SK-MEL-5 (cell line): Measurements from ENCODE around the gene NPR1. TPM values are rescaled to one million over a fixed set of nuclear protein-coding genes. Genes with fewer than 3 reads are reported as not detected.
"Not testable (repeated sequence)": the region's sequence is repeated elsewhere in the genome, so short reads cannot be mapped to it uniquely, and the experiment has no call there.

Experiments
- DNase-seq: peaks from one replicate; pipeline ENCODE4 v3.0.0-alpha.2; 2016; ENCODE audit warnings: low read depth, low spot score
- in situ Hi-C: cut with HindIII; loops from 2 replicates; pipeline ENCODE4 v1.10.0; 2016; ENCODE audit warnings: low sequenced_read_pairs, high pct_unique_total_duplicates, low pct_unique_long_range_greater_than_20kb
- total RNA-seq: library from RNA; depleted of rRNA; stranded (reverse); fragments of >200 nt; shearing (Covaris generic); gene quantifications from 2 replicates; pipeline ENCODE4 v1.2.3, GENCODE V29; 2014

NPR1 gene
- total RNA-seq, 1 experiment from 2014 or later = not detected

DNA sequence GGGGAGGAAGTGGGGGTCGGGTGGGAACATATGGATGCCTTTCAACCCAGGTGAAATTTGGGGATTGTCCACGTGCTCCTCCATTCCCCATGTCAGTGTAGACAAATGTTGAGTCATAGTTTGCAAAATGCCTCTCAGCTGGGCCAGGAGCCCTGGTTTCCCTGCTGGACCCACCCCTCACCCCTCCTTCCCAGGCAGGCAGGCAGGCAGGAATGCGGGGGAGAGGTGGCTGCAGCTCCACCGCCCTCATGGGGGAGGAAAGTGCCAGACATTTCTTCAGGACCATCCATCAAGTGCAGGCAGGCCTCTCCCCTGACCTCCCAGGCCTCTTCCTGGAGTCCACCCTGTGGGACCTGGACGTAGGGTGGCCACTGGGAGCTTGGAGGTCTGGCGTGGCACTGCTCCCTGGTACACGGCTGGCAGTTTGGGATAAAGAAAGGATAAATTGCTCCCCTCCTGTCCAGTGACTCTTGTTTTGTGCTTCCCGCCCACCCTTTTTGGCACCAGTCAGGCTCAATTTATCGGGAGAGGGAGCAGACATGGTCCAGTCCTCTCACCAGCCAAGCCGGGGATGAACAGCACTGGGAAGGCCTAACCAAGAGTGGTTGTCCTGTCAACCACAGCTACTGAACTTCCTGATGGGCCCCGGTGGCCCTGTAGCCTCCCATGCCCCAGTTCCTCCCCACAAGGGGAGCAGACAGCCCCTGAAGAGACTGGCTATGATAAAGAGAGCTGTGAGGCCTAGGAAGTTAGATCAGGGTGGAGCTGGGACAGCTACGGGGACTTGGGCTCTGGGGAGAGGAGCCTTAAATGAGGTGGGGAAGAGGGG is 18.9 kb downstream of the NPR1 start:
- in situ Hi-C loops = no loop called here
- DNase-seq = no peak

DNA sequence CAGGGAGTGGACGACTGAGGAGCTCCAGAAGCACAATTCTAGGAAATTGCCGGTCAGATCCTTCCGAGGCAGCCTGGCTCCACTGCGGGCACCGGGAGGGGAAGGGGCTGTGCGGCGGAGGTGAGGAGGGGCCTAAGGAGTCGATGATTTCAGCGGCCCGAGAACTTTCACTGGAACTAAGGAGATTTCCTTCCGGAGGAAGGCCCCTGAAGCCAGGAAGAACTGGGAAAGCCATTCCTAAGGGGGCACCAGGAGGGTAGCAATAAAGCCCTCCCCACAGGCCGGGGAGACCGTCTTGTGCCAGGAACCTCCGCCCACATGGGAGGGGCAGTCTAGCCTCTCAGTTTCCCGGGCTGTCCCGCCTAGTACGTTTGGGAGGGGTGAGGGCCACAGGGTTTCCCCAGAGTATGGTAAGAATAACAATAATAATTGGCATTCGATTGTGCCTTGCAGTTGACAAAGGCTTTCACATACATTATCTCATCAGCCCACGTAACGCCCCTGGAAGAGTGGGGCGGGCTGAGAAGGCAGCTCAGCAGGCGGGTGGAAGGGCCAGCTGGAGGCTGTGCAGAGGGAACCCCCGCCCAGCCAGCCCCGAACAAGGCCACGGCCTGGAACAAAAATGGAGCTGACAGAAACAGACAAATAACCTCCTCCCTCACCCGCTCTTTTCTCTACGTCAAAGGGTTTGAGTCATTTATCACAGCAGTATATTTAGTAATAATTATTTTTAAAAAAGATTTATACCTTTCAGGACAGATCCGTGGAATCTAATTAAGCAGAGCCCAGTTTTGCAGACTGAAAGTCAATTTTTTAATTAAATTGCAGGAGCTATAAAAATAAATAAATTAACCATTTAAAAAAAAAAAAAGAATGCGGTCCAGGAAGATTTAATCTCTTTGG is 19.8 kb downstream of the NPR1 start:
- no peak for DNase-seq
- in situ Hi-C loops = no loop called here

DNA sequence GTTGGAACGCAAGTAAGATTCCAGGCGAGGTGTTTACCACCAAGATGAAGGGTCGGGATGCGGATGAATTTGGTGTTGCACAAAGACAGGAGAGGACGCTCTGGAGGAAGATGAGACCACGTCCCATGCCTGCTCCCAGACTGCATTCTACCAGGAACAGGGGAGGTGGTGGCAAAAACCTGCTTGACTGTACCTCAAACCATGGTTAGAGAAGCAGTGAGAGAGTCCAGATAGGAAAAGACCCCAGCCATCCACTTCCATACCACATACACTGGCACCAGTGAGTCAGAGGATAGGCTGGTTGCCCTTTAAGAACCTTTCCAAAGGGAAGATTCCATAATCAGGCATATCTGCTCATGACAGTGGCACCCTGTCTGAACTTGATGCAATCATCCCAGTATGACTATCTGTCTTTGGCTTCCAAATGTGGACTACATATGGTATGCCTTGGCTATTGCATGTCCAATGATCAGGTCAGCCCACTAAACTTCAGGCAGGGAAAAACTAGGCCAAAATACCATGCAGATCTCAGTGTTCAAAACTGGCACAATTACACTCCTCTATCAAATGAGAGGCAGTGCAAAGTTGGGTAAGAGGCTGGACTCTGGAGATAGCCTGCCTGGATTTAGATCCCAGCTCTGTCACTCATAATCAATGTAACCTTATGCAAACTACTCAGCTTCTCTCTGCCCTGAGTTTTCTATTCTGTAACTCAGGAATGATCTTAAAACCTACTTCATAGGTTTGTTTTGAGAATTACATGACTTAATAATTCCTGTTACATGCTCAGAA is 20.6 kb downstream of the NPR1 start:
- in situ Hi-C loops = no loop called here
- DNase-seq = peak; percentile 66

DNA sequence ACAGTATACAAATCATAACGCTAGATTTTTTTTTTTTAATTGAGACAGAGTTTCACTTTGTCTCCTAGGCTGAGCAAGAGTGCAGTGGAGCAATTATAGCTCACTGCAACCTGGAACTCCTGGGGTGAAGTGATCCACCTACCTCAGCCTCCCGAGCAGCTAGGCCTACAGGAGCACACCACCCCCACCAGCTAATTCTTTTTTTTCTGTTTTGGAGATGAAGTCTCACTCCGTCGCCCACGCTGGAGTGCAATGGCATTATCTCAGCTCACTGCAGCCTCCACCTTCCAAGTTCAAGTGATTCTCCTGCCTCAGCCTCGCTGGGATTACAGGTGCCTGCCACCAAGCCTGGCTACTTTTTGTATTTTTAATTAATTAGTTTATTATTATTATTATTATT is 21.3 kb downstream of the NPR1 start:
- in situ Hi-C loops = no loop called here

DNA sequence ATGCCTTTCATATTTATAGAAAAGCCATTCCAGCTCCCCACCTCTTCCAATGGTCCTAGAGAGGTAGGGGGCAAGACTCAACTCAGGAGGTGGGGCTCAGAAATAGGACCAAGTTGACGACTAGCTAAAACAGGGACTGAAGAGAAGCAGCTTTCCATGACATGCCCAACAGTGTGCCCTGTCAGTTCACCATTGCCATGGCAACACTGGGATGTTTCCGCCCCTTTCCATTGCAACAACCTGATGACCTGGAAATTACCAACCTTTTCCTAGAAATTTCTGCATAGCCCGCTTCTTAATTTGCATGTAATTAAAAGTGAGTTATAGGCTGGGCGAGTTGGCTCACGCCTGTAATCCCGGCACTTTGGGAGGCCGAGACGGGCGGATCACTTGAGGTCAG is 27.0 kb downstream of the NPR1 start:
- in situ Hi-C loops = no loop called here
- DNase-seq = no peak

More for the DNA sequence above, 21.3 kb downstream of the NPR1 start:
- no peak for DNase-seq

DNA sequence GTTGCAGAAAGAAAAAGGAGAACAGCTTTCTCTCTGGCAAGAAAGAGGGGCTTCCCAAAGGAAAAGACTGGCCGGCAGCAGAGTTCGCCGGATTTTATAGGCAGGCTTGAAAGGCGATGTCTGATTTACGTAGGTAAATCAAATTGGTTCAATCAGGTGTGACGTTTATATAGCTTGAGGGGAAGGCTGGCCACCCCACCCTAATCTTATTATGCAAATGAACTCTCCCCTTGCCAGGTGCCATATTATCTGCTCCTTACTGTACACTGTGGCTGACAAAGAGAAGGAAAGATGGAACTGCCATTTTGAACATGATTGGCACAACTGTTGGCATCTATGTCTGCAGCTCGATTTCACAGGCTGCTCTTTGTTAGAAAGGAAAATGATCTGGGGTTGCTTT is 32.5 kb downstream of the NPR1 start:
- in situ Hi-C loops = no loop called here

DNA sequence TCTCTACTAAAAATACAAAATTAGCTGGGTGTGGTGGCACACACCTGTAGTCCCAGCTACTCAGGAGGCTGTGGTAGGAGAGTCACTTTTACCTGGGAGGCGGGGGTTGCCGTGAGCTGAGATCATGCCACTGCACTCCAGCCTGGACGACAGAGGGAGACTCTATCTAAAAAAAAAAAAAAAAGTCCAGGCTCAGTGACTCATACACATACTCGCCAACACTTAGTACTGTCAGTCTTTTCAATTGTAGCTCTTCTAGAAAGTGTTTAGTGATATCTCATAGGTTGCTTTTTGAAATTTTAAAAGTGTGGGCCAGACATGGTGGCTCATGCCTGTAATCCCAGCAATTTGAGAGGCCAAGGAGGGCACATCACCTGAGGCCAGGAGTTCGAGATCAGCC is 37.7 kb downstream of the NPR1 start:
- in situ Hi-C loops, DNase-seq: not testable (repeated sequence)

More for the DNA sequence above, 32.5 kb downstream of the NPR1 start:
- no peak for DNase-seq

DNA sequence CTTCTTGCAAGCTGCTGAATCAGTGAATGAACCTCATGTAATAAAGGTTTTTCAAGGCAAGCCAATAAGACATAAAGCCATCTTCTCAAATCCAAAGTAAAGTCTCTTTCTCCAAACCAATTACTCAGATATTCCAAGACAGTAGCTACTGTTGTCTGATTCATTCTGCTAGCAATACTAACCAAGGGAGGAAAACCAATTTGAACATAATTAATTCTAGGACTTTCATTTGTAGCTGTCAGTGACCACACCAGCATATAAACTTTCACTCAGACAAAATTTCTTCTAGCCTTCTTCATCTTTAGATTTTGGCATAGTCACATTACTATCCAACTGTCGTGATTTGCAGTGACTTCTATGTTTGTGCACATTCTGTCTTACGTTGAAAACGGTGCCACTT is 38.8 kb downstream of the NPR1 start:
- DNase-seq = no peak
- in situ Hi-C loops = no loop called here

DNA sequence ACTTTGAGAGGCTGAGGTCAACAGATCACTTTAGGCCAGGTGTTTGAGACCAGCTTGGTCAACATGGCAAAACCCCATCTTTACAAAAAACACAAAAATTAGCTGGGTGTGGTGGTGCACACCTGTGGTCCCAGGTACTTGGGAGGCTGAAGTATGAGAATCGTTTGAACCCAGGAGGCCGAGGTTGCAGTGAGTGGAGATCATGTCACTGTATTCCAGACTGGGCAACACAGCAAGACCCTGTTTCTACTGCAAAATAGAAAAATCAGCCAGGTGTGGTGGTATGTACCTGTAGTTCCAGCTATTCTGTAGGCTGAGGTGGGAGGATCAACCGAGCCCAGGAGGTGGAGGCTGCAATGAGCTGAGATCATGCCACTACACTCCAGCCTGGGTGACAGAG is 45.2 kb downstream of the NPR1 start:
- in situ Hi-C loops = no loop called here
- DNase-seq = no peak

DNA sequence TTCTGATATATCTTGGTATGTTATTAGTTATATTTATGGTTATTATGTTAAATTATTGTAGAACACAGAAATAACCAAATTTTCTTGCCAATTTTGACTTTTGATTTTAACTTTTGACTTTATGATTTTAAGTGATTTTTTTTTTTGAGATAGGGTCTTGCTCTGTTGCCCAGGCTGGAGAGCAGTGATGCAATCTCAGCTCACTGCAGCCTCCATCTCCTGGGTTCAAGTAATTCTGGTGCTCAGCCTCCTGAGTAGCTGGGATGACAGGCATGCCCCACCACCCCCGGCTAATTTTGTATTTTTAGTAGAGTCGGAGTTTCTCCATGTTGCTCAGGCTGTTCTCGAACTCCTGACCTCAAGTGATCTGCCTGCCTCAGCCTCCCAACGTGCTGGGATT is 46.1 kb downstream of the NPR1 start:
- in situ Hi-C loops, DNase-seq: not testable (repeated sequence)

DNA sequence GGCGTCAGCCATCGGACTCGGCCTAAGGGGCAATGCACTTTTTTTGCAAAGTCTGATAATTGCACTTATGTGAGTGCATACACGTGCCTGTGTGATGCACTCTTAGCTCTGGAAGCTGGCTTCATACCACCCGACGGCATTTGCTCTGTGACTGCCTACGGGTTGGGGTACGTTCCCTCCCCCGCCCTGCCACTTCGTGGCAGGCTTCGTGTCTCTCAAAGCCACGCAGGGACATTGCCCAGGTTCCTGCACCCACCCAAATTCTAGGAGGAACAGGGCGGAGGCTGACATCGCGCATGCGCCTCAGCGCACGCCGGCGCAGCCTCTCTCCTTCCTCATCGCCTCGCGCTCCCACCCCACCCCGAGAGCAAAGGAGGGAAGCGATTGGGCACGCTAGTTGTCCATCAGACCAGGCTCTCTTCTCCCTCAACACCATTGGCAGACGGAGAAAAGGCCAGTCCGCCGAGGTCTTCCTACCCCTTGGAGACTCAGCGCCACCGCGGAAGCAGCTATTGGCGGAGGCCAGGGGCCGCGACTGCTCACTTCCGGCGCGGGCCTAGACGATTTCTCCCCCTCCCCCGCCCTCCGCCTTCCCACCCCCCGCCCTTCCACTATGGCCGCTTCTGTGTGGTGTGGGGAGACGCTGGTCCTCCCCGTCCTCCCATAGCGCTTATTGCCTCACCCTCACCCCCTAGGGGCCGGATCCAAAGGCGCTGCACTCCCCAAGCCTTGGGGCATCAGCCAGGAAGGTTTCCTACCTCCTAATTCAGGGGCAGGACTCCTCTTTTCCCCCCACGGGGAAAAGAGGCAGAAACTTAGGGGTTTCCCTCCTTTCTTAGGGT is 49.2 kb downstream of the NPR1 start, which contains the start of gene INTS3:
TSS of gene INTS3 (plus strand) at position 588 of the 842 bp plus-strand sequence. CDS start 585 bp downstream, outside the sequence.
- in situ Hi-C loops = no loop called here

DNA sequence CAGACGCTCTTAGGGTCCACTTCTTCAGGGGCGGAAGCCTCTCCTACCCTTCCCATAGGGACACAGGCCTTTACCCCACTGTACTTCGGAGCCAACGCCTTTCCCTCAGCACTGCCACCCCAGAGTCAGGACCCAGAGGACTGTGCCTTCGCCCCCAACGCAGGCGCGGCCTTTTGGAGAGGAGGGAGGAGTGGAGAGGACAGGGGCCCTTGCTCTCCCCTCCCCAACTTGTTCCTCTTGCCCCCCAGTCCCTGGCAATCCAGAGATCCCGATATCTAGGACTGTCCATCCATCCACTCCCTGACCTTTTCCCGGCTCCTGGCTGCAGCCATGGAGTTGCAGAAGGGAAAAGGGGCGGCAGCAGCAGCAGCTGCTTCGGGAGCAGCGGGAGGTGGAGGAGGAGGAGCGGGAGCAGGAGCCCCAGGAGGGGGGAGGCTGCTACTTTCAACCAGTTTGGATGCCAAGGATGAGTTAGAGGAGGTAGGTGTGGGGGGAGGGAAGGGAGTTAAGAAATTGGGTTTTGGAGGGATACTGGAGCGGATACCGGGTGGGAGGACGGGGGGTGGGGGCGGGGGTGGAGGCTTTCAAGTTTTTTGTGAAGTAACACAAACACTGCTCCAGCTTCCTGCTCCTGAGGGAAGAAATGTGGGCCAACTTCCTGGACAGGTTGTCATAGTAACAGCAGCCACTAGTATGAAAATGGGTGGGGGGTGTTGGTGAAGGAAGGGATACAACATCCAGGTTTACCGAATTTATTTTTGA is 50.0 kb downstream of the NPR1 start:
- peak; percentile 63 for DNase-seq
- in situ Hi-C loops = no loop called here

More for the DNA sequence above, 49.2 kb downstream of the NPR1 start, which contains the start of gene INTS3:
- peak; percentile 100 for DNase-seq

DNA sequence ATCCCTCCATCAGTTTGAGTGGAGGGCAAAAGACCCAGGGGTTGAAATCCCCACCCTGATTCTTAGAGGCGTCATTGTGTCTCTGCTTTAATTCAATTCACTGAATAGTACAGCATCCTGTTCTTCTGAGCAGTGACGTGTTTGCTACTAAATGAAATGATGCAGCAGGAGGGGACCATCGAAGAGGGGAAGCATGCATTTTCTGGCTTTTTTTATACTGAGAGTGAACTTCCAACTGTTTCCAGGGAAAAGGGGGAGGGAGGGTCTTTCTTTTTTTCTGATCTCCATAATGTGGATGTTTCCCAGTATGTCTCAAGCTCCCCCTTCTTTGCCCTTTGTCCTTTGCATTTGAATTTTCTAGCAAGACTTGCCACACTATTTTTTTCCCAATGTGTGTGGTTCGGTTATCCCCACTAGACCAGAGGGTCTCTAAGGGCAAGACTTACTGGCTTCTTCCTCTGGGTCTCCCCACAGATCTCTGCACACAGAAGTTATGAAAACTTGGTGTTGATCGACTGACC is 52.0 kb downstream of the NPR1 start:
- DNase-seq = no peak
- in situ Hi-C loops = no loop called here

DNA sequence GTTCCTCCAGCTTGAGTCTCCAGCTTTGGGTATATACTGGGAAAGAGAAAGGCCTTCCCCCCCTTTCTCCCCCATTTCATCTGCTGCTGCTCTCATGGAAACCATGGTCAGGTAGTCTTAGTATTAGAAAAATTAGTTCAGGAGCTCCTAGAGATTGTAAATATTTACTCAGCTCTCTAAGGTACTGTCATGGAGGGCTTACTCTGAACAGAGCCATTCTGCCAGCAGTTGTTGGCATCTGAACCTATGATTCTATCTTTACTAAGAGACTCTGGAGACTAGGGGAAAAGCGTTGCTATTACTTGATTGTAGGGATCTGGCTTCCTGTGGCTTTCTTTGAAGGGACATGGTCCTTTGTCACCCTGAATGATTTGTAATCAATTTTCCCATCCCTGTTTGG is 55.5 kb downstream of the NPR1 start:
- in situ Hi-C loops = no loop called here
- no peak for DNase-seq

DNA sequence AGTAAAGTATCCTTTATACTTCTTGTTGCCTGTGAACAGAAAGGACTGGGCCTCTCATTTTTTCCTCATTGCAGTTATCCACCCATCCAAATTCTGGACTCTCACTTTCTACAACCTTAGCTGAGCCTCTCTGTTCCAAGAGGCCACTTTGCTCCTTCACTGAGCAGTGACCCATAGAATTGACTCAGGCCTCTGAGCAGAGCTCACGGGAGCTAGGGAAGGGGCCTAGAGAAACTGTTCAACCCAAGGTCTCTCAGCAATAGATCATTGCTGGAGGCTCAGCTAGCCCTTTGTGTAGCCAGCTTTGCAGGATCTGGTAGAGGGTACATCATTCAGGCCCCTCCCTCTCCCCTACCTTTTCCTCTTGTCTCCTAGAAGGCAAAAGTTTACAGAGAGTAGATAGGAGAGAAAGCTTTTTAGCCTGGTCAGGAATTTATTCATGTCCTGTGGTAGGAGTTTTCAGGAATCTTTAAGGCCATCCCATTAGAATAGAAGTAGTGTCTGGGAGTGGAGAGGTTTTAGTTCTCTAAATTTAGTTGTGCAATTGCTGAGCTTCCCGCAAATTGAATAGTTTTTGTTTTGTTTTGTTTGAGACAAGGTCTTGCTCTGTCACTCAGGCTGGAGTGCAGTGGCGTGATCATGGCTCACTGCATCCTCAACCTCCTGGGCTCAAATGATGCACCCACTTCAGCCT is 56.1 kb downstream of the NPR1 start:
- in situ Hi-C loops = no loop called here
- DNase-seq = no peak

DNA sequence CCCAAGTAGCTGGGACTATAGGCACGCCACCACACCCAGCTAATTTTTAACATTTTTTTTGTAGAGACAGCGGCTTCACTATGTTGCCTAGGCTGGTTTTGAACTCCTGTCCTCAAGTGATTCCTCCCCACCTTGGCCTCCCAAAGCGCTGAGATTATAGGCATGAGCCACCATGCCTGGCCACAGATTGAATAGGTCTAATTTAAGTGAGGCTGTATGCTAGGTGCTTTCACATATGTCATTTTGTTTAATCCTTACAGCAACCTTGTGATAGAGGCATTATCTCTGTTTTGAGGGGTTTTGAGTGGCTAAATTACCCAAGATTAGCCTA is 56.6 kb downstream of the NPR1 start:
- in situ Hi-C loops = no loop called here
- DNase-seq = no peak
